OCI-LY3 (cell line): ENCODE data around the gene STARD5.

Experiments used
- EZH2phosphoT487 ChIP-seq: fragments of 200-600 bp; shearing (Covaris generic); IDR thresholded peaks from 2 replicates; pipeline ENCODE4 v1.6.1; 2018; ENCODE audit warnings: antibody characterized with exemption, mixed run types, low read depth
- TF ChIP-seq, protein P1 (sequence below): fragments of 200-600, 300-600 bp; sonication (generic); IDR thresholded peaks from 2 replicates; pipeline ENCODE4 v1.5.1; 2014; ENCODE audit warnings: antibody characterized with exemption, low read length, low read depth

GRCh38 chr15:81321667-81322066 lies 2.3 kb downstream of the STARD5 start:
- TF ChIP-seq, protein P1, sequence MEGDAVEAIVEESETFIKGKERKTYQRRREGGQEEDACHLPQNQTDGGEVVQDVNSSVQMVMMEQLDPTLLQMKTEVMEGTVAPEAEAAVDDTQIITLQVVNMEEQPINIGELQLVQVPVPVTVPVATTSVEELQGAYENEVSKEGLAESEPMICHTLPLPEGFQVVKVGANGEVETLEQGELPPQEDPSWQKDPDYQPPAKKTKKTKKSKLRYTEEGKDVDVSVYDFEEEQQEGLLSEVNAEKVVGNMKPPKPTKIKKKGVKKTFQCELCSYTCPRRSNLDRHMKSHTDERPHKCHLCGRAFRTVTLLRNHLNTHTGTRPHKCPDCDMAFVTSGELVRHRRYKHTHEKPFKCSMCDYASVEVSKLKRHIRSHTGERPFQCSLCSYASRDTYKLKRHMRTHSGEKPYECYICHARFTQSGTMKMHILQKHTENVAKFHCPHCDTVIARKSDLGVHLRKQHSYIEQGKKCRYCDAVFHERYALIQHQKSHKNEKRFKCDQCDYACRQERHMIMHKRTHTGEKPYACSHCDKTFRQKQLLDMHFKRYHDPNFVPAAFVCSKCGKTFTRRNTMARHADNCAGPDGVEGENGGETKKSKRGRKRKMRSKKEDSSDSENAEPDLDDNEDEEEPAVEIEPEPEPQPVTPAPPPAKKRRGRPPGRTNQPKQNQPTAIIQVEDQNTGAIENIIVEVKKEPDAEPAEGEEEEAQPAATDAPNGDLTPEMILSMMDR, result no peak
- no peak for TF ChIP-seq EZH2phosphoT487
